Adrenal gland (tissue), 12 donors: ENCODE results near the gene RAD9A. TPM values are rescaled to one million over a fixed set of nuclear protein-coding genes. Genes with fewer than 3 reads are reported as not detected.

ENCODE experiments used
- DNase-seq, 7 donors: peaks; one replicate each; pipeline ENCODE4 v3.0.0-alpha.2; 2019 to 2020
- H3K27ac ChIP-seq, 5 donors: fragments of 200-600 bp; sonication (generic) in 4 of 5; 1 replicate in 3 of 5; 2 replicates in 2 of 5; pipeline versions ENCODE4 v1.5.1 to v1.8.0; 2016 to 2020; ENCODE audit warnings: mild to moderate bottlenecking in 1 of 5
- H3K27me3 ChIP-seq: fragments of 200-600 bp; 2 replicates; pipeline ENCODE4 v1.8.0; 2021
- H3K36me3 ChIP-seq, 2 donors: fragments of 200-600 bp; replicated peaks in 1 of 2; 1 replicate in 1 of 2; 2 replicates in 1 of 2; pipeline versions ENCODE4 v1.5.1 to v1.8.0; 2018 to 2022
- H3K4me1 ChIP-seq, 2 donors: fragments of 200-600 bp; replicated peaks in 1 of 2; 1 replicate in 1 of 2; 2 replicates in 1 of 2; pipeline versions ENCODE4 v1.5.1 to v1.8.0; 2018 to 2021
- H3K4me3 ChIP-seq, 4 donors: fragments of 200-600 bp; sonication (generic) in 3 of 4; one replicate each; pipeline ENCODE4 v1.5.1; 2016 to 2018
- H3K9me3 ChIP-seq, 3 donors: fragments of 200-600 bp; sonication (generic) in 1 of 3; replicated peaks in 1 of 3; 1 replicate in 2 of 3; 2 replicates in 1 of 3; pipeline versions ENCODE4 v1.5.1 to v1.8.0; 2016 to 2021
- POLR2A ChIP-seq, 2 donors: fragments of 450-650 bp; IDR thresholded peaks; one replicate each; pipeline ENCODE4 v1.6.1; 2017; ENCODE audit warnings: antibody characterized with exemption in 2 of 2, mild to moderate bottlenecking in 2 of 2, moderate library complexity in 1 of 2
- WGBS, 4 donors: extraction: QIAGEN DNeasy Blood & Tissue Kit in 2 of 4; methylation state at CpG; one replicate each; pipeline versions ENCODE4 v1.1.5 to v1.1.7; 2013 to 2017; 5-methylcytosine and 5-hydroxymethylcytosine counted together
- intact Hi-C, 2 donors: fragments of 100-400 bp; cut with DNase I; formaldehyde crosslinking; loops; one replicate each; pipeline versions ENCODE4 v1.14.1 to v1.15.0; 2022 to 2023
- polyA plus RNA-seq, 3 donors: library from polyadenylated mRNA; stranded (reverse); fragments of 200-250 nt in 2 of 3; fragments of 350-450 nt in 1 of 3; fragmentation: Illumina TruSeq in 1 of 3; extraction: RNeasy Lipid Tissue Mini Kit (QIAGEN cat#74804) in 1 of 3; gene quantifications; one replicate each; pipeline ENCODE4 v1.2.3, GENCODE V29; 2013 to 2014
- total RNA-seq, 9 donors: library from RNA; depleted of rRNA in 4 of 9; stranded (reverse); fragments of >200 nt in 4 of 9; fragments of 120-200 nt in 1 of 9; fragmentation: NEBNext Ultra II Directional in 1 of 9; extraction: Animal tissue kit (Norgen Biotek cat#: 25700) in 1 of 9; gene quantifications; one replicate each; pipeline versions ENCODE4 v1.1.0 to v1.2.4, GENCODE V29; 2013 to 2023
- TF ChIP-seq, protein P1 (sequence below), 6 experiments: fragments of 450-650 bp in 4 of 6; fragments of 200-600 bp in 2 of 6; sonication (generic) in 1 of 6; IDR thresholded peaks; 1 replicate in 5 of 6; 2 replicates in 1 of 6; pipeline versions ENCODE4 v1.5.1 to v1.8.0; 2016 to 2021; ENCODE audit warnings: antibody characterized with exemption in 6 of 6, mild to moderate bottlenecking in 2 of 6, moderate library complexity in 1 of 6
- donor health status: healthy with polysubstance abuse.
- donor health status: Bipolar disorder and iron deficiency.
- donor health status: DM: yes; HTN: yes; CAD: no.
- donor health status: DM: no; HTN: no; CAD: no.
- donor health status: DM: no; HTN: no; CAD: no.
- donor health status: DM: yes; HTN: yes; CAD: no.

Gene RAD9A
- total and polyA plus RNA-seq, 12 donors = 5.4 to 57.7 (median 15.0) TPM

DNA sequence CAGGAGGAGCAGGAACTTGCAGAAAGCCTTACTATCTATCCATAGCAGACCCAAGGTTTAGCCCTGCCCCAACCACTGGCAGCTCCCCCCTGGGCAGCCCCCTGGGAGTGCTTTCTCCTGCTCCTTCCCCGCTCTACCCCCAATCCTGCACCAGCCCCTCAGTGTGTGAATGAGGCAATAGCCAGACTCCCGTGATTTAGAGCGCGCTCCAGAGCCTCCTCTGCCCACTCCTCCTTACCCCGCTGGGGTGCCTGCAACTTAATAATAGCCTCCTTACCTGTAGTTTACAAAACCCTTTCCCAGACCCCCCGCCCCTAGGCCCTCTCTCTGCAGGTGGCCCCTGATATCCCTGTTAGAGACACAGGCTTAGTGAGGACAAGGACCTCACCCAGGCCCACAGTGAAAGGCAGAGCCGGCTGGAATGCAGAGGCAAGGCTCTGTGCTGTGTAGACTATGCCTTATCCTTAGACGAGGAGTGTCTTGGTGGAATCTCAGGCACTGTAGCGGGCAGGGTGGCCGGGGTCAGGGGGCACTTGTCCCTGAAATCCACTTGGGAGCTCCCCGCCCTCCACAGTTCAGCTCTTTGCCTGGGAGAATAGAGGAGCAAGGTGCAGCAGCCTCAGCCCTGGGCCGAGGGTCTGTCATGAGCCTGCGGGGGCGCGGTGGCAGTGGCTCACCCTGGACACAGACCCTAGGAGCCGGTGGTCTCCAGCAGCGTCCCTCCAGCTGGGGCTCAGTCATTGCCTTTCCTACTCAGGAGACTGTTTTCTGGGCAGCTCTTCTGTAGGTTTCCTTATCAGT lies 19.4 kb downstream of the RAD9A start:
- Histone ChIP-seq H3K9me3 (no peaks in the 10 kb centered on the region), H3K4me3 (no peak overlapping the region), H3K4me1 (peaks cover 4 to 9% of the 10 kb centered on the region in 2 donors), H3K27me3 (peaks cover 39% of the 10 kb centered on the region), H3K36me3 (no peaks in the 10 kb centered on the region), H3K27ac (no peak overlapping the region)
- no peak for TF ChIP-seq POLR2A (IDR thresholded peaks at IDR 0.05)
- TF ChIP-seq, protein P1, sequence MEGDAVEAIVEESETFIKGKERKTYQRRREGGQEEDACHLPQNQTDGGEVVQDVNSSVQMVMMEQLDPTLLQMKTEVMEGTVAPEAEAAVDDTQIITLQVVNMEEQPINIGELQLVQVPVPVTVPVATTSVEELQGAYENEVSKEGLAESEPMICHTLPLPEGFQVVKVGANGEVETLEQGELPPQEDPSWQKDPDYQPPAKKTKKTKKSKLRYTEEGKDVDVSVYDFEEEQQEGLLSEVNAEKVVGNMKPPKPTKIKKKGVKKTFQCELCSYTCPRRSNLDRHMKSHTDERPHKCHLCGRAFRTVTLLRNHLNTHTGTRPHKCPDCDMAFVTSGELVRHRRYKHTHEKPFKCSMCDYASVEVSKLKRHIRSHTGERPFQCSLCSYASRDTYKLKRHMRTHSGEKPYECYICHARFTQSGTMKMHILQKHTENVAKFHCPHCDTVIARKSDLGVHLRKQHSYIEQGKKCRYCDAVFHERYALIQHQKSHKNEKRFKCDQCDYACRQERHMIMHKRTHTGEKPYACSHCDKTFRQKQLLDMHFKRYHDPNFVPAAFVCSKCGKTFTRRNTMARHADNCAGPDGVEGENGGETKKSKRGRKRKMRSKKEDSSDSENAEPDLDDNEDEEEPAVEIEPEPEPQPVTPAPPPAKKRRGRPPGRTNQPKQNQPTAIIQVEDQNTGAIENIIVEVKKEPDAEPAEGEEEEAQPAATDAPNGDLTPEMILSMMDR (IDR thresholded peaks at IDR 0.05) = no peak
- intact Hi-C loops = no loop called here
- WGBS, 4 donors = 75 to 83% (median 77%) methylated on average over 10 to 17 of the region's 17 CpGs
- no peak for DNase-seq

DNA sequence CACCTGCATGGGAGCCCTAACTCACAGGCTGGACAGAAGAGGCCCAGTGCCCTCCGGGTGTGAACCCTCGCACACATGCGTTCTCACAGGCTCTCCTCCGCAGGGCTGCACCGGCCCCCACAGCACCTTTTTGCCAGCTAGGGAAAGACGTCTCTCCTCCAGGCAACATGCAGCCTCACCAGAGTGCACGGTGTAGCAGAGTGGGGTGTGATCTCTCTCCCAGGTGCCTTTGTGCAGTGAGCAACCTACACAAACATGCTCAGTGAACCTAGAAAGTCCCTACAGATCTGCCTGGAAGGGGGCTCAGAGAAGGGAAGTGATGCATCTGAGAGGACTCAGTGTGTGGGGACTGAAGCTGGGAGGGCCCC lies 20.0 kb downstream of the RAD9A start:
- no peaks in the 10 kb centered on the region for H3K36me3 ChIP-seq
- 33 to 77% (median 66%) methylated on average over 1 to 7 of the region's 7 CpGs for WGBS, 4 donors
- peaks cover 4 to 9% of the 10 kb centered on the region in 2 donors for H3K4me1 ChIP-seq
- H3K27me3 ChIP-seq = peaks cover 39% of the 10 kb centered on the region
- no peaks in the 10 kb centered on the region for H3K9me3 ChIP-seq
- no peak for DNase-seq
- intact Hi-C loops = no loop called here
- H3K4me3 ChIP-seq = no peak overlapping the region
- no peak overlapping the region for H3K27ac ChIP-seq
- TF ChIP-seq, protein P1 (IDR thresholded peaks at IDR 0.05) = no peak
- TF ChIP-seq POLR2A (IDR thresholded peaks at IDR 0.05) = no peak

DNA sequence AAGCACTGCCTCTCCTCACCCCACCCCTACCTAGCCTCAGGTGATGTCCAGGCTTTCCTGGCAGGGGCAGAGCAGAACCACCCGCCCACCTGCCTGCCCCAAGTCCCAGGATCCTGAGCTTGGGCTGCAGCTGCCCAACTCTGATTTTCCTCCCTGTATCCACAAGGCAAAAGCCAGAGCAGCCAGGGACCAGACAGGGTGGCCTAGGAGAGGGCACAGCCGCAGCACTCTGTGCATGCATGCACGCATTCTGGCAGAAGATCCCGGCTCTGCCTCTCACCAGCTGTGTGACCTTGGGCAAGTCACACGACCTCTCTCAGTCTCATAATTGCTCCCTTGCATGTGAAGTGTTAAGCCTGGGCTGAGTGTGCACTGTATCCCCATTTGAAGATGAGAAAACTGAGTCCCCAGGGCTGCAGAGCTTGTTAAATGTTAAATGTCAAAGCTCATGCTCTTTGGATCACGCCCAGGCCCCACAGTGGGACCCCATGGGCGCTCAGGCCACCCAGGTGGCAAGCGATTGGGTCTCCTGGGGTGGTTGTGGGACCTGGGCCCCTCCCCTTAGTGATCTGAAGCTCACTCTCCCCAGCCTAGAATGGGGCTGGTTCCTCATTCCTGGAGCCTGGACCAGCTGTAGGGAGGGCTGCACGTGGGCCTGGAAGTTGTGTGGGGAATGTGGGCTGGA lies 20.9 kb downstream of the RAD9A start:
- TF ChIP-seq POLR2A (IDR thresholded peaks at IDR 0.05) = no peak
- TF ChIP-seq, protein P1 (IDR thresholded peaks at IDR 0.05) = no peak

DNA sequence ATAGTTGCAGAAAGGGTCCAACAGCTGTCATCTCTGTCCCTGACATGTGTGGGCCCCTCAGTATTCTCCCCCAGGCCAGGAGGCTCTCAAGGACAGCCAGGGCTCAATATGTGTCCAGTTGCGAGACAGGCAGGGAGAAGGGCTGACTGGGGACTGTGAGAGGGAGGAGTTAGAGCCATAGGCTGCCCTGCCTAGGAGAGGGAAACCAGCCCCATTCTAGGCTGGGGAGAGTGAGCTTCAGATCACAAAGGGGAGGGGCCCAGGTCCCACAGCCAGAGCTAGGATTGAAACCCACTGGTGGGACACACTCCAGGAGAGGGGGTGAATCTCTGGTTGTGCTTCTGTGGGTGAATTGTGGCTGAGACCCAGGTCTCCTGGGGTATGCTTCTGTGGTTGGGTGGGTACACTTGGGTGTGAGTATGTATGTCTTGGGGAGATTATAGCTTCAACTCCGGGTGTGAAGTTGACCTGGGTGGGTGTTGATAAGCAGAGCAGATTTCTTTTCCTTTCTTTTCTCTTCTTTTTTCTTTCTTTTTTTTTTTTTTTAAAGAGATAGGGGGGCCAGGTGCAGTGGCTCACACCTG lies 21.6 kb downstream of the RAD9A start:
- no peak for DNase-seq
- Histone ChIP-seq H3K27me3 (peaks cover 34% of the 10 kb centered on the region), H3K4me1 (peaks cover 4 to 9% of the 10 kb centered on the region in 2 donors), H3K27ac (no peak overlapping the region), H3K4me3 (no peak overlapping the region), H3K9me3 (no peaks in the 10 kb centered on the region), H3K36me3 (no peaks in the 10 kb centered on the region)
- intact Hi-C loops = no loop called here
- TF ChIP-seq, protein P1 (IDR thresholded peaks at IDR 0.05) = no peak
- TF ChIP-seq POLR2A (IDR thresholded peaks at IDR 0.05) = no peak
- 41 to 76% (median 55%) methylated on average over 2 of the region's 2 CpGs for WGBS, 4 donors

More for the DNA sequence above, 20.9 kb downstream of the RAD9A start:
- Histone ChIP-seq H3K4me3 (no peak overlapping the region), H3K36me3 (no peaks in the 10 kb centered on the region), H3K27ac (no peak overlapping the region), H3K9me3 (no peaks in the 10 kb centered on the region), H3K27me3 (peaks cover 39% of the 10 kb centered on the region), H3K4me1 (peaks cover 4 to 9% of the 10 kb centered on the region in 2 donors)
- WGBS, 4 donors = 49 to 63% (median 51%) methylated on average over 5 to 9 of the region's 9 CpGs
- no peak for DNase-seq
- intact Hi-C loops = no loop called here
